GM23338 (cell line): Measurements from ENCODE around the gene KYAT1. TPM values are rescaled to one million over a fixed set of nuclear protein-coding genes. Genes with fewer than 3 reads are reported as not detected.

Source experiments
- ATAC-seq: fragments of 200-7000 bp; cut with Tn5 transposase; 3 replicates; pipeline ENCODE4 v1.9.1; 2020
- DNase-seq: peaks from one replicate; pipeline ENCODE4 v3.0.0-alpha.2; 2015; ENCODE audit warnings: low spot score
- H2AFZ ChIP-seq: fragments of 200-600 bp; sonication (generic); 2 replicates; pipeline ENCODE4 v1.8.0; 2016; ENCODE audit warnings: antibody characterized with exemption, mild to moderate bottlenecking, moderate library complexity
- H3F3A ChIP-seq: fragments of 200-600 bp; sonication (generic); replicated peaks from 2 replicates; pipeline ENCODE4 v1.8.0; 2017; ENCODE audit warnings: antibody characterized with exemption, mixed run types, low read depth
- H3K27ac ChIP-seq: fragments of 200-600 bp; sonication (generic); 2 replicates; pipeline ENCODE4 v1.6.1; 2016; ENCODE audit warnings: low read depth
- H3K27me3 ChIP-seq: fragments of 200-600 bp; sonication (generic); 2 replicates; pipeline ENCODE4 v1.8.0; 2016; ENCODE audit warnings: mild to moderate bottlenecking, mixed run types, moderate library complexity; ENCODE audit not compliant: insufficient read depth
- H3K36me3 ChIP-seq: fragments of 200-600 bp; sonication (generic); 2 replicates; pipeline ENCODE4 v1.8.0; 2016; ENCODE audit warnings: mild to moderate bottlenecking; ENCODE audit not compliant: insufficient read depth
- H3K4me1 ChIP-seq: fragments of 200-600 bp; sonication (generic); 2 replicates; pipeline ENCODE4 v1.8.0; 2016; ENCODE audit warnings: mild to moderate bottlenecking, moderate library complexity; ENCODE audit not compliant: insufficient read depth
- H3K4me2 ChIP-seq: fragments of 200-600 bp; sonication (generic); 2 replicates; pipeline ENCODE4 v1.7.1; 2017; ENCODE audit warnings: mixed run types
- H3K4me3 ChIP-seq: fragments of 200-600 bp; sonication (generic); 2 replicates; pipeline ENCODE4 v1.6.1; 2016; ENCODE audit warnings: mixed run types
- H3K79me2 ChIP-seq: fragments of 200-600 bp; sonication (generic); replicated peaks from 2 replicates; pipeline ENCODE4 v1.8.0; 2017; ENCODE audit warnings: mild to moderate bottlenecking; ENCODE audit not compliant: insufficient read depth
- H3K9me2 ChIP-seq: fragments of 200-600 bp; sonication (generic); 2 replicates; pipeline ENCODE4 v1.8.0; 2017; ENCODE audit not compliant: insufficient read depth
- H4K20me1 ChIP-seq: fragments of 200-600 bp; sonication (generic); replicated peaks from 2 replicates; pipeline ENCODE4 v1.8.0; 2017; ENCODE audit warnings: mild to moderate bottlenecking; ENCODE audit not compliant: insufficient read depth
- H3K27ac Mint-ChIP-seq: 2 replicates; pipeline ENCODE4 v1.8.0; 2020; ENCODE audit warnings: inconsistent platforms, mild to moderate bottlenecking, moderate library complexity, mixed read lengths
- H3K27me3 Mint-ChIP-seq: 3 replicates; pipeline ENCODE4 v1.8.0; 2022; ENCODE audit warnings: low read depth, mild to moderate bottlenecking, moderate library complexity, mixed read lengths, inconsistent platforms; ENCODE audit not compliant: insufficient read depth, poor library complexity
- H3K36me3 Mint-ChIP-seq: 3 replicates; pipeline ENCODE4 v1.8.0; 2021; ENCODE audit warnings: low read depth, mild to moderate bottlenecking, inconsistent platforms, moderate library complexity, mixed read lengths
- H3K4me1 Mint-ChIP-seq: 3 replicates; pipeline ENCODE4 v1.8.0; 2020; ENCODE audit warnings: mild to moderate bottlenecking, inconsistent platforms, mixed read lengths
- H3K4me3 Mint-ChIP-seq: 3 replicates; pipeline ENCODE4 v1.8.0; 2021; ENCODE audit warnings: moderate library complexity, mild to moderate bottlenecking, inconsistent platforms, mixed read lengths
- H3K9me3 Mint-ChIP-seq: 3 replicates; pipeline ENCODE4 v1.8.0; 2020; ENCODE audit warnings: moderate library complexity, mild to moderate bottlenecking, inconsistent platforms, mixed read lengths
- EZH2 ChIP-seq: fragments of 200-600 bp; sonication (generic); IDR thresholded peaks from one replicate; pipeline ENCODE4 v1.8.0; 2017; ENCODE audit warnings: antibody characterized with exemption, mild to moderate bottlenecking, low read depth; ENCODE audit not compliant: unreplicated experiment
- EZH2phosphoT487 ChIP-seq: fragments of 200-600 bp; sonication (generic); IDR thresholded peaks from one replicate; pipeline ENCODE4 v1.8.1; 2018; ENCODE audit warnings: antibody characterized with exemption; ENCODE audit not compliant: unreplicated experiment
- JUNB ChIP-seq: IDR thresholded peaks from one replicate; pipeline ENCODE4 v1.6.1; 2016; ENCODE audit warnings: antibody characterized with exemption; ENCODE audit not compliant: unreplicated experiment
- NANOG ChIP-seq: IDR thresholded peaks from 2 replicates; pipeline ENCODE4 v1.6.1; 2016; ENCODE audit warnings: antibody characterized with exemption, borderline replicate concordance
- POLR2AphosphoS5 ChIP-seq: IDR thresholded peaks from 2 replicates; pipeline ENCODE4 v1.6.1; 2016; ENCODE audit warnings: antibody characterized with exemption, low read depth
- STAT1 ChIP-seq: IDR thresholded peaks from one replicate; pipeline ENCODE4 v1.6.1; 2016; ENCODE audit warnings: antibody characterized with exemption; ENCODE audit not compliant: unreplicated experiment
- ZNF114 ChIP-seq: fragments of 250-450 bp; sonication (Bioruptor Pico); IDR thresholded peaks from 2 replicates; pipeline ENCODE4 v1.5.0; 2020; ENCODE audit warnings: mild to moderate bottlenecking, moderate library complexity
- ZNF331 ChIP-seq: fragments of 250-450 bp; sonication (Bioruptor Pico); IDR thresholded peaks from 2 replicates; pipeline ENCODE4 v1.5.0; 2020; ENCODE audit warnings: low read depth, mild to moderate bottlenecking, moderate library complexity
- polyA plus RNA-seq: library from polyadenylated mRNA; unstranded; fragments of >200 nt; fragmentation: Nextera tagmentation; extraction: Ambion mirVana; gene quantifications from 2 replicates; pipeline ENCODE4 v1.2.1, GENCODE V29; 2016
- total RNA-seq: library from RNA; depleted of rRNA; stranded (reverse); fragments of >200 nt; shearing (Covaris generic); gene quantifications from 2 replicates; pipeline ENCODE4 v1.2.3, GENCODE V29; 2014
- TF ChIP-seq, protein P1 (sequence below): IDR thresholded peaks from one replicate; pipeline ENCODE4 v1.6.1; 2018; ENCODE audit warnings: antibody characterized with exemption; ENCODE audit not compliant: unreplicated experiment
- TF ChIP-seq, protein P2 (sequence below): fragments of 250-450 bp; sonication (Bioruptor Pico); IDR thresholded peaks from 2 replicates; pipeline ENCODE4 v1.5.0; 2020; ENCODE audit warnings: mild to moderate bottlenecking, moderate library complexity

KYAT1 gene
- total and polyA plus RNA-seq, 2 experiments from 2014 or later: 26.1 to 34.0 TPM

DNA sequence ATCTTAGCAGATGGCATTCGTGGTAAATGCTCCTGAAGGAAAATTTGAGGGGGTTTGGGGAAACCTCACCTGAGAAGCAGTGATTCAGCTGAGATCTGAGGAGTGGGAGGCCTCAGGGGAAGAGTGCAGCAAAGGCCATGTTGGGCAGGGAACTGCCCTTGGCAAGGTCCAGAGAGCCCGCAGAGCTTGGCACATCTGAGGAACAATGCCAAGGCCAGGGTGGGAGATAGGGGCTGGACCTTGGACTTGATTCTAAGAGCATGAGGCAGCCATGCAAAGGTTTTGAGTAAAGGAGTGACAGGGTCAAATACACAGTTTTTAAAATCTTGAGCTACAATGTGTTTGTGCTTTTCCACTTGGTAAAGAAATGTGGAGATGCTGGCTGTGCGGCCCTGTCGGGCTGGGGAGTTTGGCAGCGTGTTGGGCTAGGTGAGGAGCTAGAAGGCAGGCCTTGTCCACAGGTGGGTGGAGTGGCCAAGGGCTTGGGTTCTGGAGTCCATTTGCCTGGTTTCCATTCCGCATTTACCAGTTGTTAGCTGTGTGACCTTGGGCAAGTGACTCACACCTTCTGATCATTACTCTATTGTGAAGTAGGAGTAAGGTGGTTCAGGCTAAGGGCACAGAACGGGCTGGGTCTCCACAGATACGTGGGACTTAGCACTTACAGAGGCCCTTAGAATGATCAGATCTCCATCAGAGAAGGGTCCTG is 88.6 kb downstream of the KYAT1 start:
- no peak overlapping the region for H2AFZ ChIP-seq
- H3K27me3 ChIP-seq: no peaks in the 10 kb centered on the region
- no peaks in the 10 kb centered on the region for H4K20me1 ChIP-seq
- no peak overlapping the region for H3K27ac ChIP-seq
- no peak for TF ChIP-seq JUNB
- no peak for TF ChIP-seq POLR2AphosphoS5
- TF ChIP-seq EZH2: no peak
- TF ChIP-seq ZNF331 (CRISPR knock-in tag): no peak
- TF ChIP-seq, protein P1, sequence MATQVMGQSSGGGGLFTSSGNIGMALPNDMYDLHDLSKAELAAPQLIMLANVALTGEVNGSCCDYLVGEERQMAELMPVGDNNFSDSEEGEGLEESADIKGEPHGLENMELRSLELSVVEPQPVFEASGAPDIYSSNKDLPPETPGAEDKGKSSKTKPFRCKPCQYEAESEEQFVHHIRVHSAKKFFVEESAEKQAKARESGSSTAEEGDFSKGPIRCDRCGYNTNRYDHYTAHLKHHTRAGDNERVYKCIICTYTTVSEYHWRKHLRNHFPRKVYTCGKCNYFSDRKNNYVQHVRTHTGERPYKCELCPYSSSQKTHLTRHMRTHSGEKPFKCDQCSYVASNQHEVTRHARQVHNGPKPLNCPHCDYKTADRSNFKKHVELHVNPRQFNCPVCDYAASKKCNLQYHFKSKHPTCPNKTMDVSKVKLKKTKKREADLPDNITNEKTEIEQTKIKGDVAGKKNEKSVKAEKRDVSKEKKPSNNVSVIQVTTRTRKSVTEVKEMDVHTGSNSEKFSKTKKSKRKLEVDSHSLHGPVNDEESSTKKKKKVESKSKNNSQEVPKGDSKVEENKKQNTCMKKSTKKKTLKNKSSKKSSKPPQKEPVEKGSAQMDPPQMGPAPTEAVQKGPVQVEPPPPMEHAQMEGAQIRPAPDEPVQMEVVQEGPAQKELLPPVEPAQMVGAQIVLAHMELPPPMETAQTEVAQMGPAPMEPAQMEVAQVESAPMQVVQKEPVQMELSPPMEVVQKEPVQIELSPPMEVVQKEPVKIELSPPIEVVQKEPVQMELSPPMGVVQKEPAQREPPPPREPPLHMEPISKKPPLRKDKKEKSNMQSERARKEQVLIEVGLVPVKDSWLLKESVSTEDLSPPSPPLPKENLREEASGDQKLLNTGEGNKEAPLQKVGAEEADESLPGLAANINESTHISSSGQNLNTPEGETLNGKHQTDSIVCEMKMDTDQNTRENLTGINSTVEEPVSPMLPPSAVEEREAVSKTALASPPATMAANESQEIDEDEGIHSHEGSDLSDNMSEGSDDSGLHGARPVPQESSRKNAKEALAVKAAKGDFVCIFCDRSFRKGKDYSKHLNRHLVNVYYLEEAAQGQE: no peak
- TF ChIP-seq NANOG: no peak
- TF ChIP-seq, protein P2, sequence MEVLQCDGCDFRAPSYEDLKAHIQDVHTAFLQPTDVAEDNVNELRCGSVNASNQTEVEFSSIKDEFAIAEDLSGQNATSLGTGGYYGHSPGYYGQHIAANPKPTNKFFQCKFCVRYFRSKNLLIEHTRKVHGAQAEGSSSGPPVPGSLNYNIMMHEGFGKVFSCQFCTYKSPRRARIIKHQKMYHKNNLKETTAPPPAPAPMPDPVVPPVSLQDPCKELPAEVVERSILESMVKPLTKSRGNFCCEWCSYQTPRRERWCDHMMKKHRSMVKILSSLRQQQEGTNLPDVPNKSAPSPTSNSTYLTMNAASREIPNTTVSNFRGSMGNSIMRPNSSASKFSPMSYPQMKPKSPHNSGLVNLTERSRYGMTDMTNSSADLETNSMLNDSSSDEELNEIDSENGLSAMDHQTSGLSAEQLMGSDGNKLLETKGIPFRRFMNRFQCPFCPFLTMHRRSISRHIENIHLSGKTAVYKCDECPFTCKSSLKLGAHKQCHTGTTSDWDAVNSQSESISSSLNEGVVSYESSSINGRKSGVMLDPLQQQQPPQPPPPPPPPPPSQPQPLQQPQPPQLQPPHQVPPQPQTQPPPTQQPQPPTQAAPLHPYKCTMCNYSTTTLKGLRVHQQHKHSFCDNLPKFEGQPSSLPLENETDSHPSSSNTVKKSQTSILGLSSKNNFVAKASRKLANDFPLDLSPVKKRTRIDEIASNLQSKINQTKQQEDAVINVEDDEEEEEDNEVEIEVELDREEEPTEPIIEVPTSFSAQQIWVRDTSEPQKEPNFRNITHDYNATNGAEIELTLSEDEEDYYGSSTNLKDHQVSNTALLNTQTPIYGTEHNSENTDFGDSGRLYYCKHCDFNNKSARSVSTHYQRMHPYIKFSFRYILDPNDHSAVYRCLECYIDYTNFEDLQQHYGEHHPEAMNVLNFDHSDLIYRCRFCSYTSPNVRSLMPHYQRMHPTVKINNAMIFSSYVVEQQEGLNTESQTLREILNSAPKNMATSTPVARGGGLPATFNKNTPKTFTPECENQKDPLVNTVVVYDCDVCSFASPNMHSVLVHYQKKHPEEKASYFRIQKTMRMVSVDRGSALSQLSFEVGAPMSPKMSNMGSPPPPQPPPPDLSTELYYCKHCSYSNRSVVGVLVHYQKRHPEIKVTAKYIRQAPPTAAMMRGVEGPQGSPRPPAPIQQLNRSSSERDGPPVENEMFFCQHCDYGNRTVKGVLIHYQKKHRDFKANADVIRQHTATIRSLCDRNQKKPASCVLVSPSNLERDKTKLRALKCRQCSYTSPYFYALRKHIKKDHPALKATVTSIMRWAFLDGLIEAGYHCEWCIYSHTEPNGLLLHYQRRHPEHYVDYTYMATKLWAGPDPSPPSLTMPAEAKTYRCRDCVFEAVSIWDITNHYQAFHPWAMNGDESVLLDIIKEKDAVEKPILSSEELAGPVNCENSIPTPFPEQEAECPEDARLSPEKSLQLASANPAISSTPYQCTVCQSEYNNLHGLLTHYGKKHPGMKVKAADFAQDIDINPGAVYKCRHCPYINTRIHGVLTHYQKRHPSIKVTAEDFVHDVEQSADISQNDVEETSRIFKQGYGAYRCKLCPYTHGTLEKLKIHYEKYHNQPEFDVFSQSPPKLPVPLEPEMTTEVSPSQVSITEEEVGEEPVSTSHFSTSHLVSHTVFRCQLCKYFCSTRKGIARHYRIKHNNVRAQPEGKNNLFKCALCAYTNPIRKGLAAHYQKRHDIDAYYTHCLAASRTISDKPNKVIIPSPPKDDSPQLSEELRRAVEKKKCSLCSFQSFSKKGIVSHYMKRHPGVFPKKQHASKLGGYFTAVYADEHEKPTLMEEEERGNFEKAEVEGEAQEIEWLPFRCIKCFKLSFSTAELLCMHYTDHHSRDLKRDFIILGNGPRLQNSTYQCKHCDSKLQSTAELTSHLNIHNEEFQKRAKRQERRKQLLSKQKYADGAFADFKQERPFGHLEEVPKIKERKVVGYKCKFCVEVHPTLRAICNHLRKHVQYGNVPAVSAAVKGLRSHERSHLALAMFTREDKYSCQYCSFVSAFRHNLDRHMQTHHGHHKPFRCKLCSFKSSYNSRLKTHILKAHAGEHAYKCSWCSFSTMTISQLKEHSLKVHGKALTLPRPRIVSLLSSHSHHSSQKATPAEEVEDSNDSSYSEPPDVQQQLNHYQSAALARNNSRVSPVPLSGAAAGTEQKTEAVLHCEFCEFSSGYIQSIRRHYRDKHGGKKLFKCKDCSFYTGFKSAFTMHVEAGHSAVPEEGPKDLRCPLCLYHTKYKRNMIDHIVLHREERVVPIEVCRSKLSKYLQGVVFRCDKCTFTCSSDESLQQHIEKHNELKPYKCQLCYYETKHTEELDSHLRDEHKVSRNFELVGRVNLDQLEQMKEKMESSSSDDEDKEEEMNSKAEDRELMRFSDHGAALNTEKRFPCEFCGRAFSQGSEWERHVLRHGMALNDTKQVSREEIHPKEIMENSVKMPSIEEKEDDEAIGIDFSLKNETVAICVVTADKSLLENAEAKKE: no peak
- no peak for TF ChIP-seq ZNF114
- no peak for TF ChIP-seq STAT1
- no peak for TF ChIP-seq EZH2phosphoT487
- DNase-seq (no peak), ATAC-seq (no peak)
- H3K79me2 ChIP-seq: peaks cover 9% of the 10 kb centered on the region
- H3K4me1 ChIP-seq: peaks cover 2% of the 10 kb centered on the region
- Mint-ChIP-seq H3K9me3 (no peaks in the 10 kb centered on the region), H3K4me1 (peaks cover under 1% of the 10 kb centered on the region; the same call in 2 of the 3 replicates), H3K27me3 (peaks cover 7% of the 10 kb centered on the region), H3K36me3 (peaks cover 28% of the 10 kb centered on the region), H3K4me3 (no peak overlapping the region), H3K27ac (no peak overlapping the region)
- H3F3A ChIP-seq: no peaks in the 10 kb centered on the region; the same call in 1 of the 2 replicates
- H3K4me2 ChIP-seq: no peak overlapping the region
- H3K4me3 ChIP-seq: no peak overlapping the region
- no peaks in the 10 kb centered on the region for H3K9me2 ChIP-seq
- H3K36me3 ChIP-seq: no peaks in the 10 kb centered on the region; the same call in 1 of the 2 replicates
